NCI-H2227 (cell line): ENCODE results near the gene SMAD5.
A peak's percentile ranks its signal among the peaks of the same experiment; 100 is the strongest.

ENCODE experiments used
- DNase-seq: peaks from one replicate; lab custom pipeline; 2025; ENCODE audit not compliant: unreplicated experiment; lab: John Stamatoyannopoulos, UW

Gene SMAD5

GRCh38 chr5:136114414-136115125 is 18.1 kb upstream of the SMAD5 start:
- DNase-seq: no peak

GRCh38 chr5:136115183-136115865 is 17.3 kb upstream of the SMAD5 start:
- DNase-seq: no peak

DNA sequence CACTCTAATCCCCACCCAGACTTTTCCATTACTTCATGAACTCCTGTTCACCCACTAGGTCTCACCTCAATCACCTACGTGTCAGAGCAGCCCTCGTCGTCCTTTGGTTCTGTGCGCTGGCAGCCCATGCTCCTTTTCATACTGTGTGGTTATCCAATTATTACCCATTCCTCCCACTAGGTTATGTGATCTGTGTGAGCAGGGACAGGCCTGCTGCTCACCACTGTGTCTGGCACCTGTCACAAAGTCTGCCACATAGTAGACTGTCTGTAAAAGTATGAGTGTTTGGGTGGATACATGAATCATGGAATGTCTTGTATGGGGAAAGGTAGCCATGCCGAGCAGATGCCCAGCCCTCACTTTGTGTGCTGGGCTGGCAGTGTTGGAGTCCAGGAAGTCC is 12.1 kb upstream of the SMAD5 start:
- DNase-seq: no peak

- no peak for DNase-seq
These were observed 9.3 kb upstream of the SMAD5 start for GRCh38 chr5:136123236-136123768.

- DNase-seq: no peak
These were observed 5.1 kb upstream of the SMAD5 start for GRCh38 chr5:136127560-136127959.

DNA sequence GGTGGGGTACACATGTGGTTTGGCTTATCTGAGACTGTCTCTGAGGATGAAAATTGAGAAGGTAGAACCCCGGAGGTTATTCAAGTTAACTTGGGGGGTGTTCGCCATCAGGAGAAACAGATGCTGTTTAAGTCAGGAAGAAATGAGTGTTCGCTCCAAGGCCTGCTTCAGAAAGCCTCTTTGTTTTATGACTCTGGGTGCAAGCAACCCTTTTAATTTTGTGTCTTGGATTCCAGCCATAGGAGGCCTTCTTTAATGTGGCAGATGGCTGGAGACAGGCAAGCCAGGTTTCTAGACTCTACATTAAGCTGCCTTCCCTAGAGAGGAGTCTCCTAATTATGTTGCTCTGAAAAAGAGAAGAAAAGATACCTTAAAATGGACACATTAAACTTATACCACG is 4.2 kb upstream of the SMAD5 start:
- DNase-seq: no peak

GRCh38 chr5:136129445-136129844 is 3.2 kb upstream of the SMAD5 start:
- DNase-seq: no peak

DNA sequence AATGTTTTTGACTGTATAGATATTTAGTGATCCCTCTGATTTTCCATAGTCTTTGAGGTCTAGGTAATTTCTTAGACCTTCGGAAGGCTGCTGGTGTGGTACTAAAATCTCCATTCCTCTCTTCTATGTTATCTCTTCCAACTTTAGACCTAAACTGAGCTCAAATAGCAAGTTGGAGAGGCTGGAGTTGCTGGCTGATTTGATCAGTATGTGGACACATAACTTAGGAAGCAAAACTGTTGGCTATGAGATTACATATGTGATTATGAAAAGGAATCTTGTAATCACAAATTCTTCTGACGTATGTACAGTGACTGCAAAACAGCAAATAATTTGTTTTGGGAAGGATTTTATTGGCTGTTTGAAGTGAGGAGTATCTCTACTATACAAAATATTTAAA is 2.1 kb upstream of the SMAD5 start:
- no peak for DNase-seq

DNA sequence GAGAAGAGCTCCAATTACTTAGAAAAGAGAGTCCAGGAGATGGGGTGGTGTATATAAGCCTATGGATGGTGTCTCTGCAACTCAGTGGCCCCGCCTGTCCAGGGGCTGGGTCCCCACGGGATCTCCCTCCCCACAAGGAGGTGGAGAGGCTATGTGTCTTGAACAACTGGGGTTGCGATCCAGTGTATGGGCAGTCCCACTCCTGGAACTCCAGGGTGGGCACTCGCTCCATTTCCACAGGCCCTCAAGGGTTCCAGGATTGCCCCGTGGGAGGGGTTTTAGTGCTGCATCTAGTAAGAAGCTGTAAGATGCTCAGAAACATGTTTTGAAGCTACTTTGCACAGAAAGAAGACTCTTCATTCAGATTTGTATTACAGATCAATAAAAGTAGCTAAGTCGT is 558 bp upstream of the SMAD5 start:
- peak; percentile 38 for DNase-seq

GRCh38 chr5:136133222-136133921 is 727 bp downstream of the SMAD5 start:
- DNase-seq: peak; percentile 46

- DNase-seq: no peak
These were observed 1.3 kb downstream of the SMAD5 start for GRCh38 chr5:136133922-136134379.

DNA sequence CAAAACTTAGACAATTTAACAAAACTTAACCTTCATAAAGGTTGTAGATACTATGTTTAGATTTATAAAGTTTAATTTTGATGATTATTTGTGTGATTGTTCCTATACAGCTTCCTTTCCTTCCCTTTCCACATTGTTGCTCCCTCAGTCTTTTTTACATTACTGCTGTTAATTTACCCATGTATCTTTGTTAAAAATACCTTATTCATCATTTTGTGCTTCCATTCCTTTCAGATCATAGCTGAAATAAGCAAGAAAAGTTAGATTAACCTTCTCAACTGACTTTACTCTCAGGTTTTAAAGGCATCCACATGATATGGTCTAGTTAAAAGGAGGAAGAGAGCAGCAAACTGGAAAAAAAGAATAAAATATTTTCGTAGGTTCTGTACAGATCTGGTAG is 2.0 kb downstream of the SMAD5 start:
- DNase-seq: no peak

- no peak for DNase-seq
These were observed 2.9 kb downstream of the SMAD5 start for GRCh38 chr5:136135536-136135935.

DNA sequence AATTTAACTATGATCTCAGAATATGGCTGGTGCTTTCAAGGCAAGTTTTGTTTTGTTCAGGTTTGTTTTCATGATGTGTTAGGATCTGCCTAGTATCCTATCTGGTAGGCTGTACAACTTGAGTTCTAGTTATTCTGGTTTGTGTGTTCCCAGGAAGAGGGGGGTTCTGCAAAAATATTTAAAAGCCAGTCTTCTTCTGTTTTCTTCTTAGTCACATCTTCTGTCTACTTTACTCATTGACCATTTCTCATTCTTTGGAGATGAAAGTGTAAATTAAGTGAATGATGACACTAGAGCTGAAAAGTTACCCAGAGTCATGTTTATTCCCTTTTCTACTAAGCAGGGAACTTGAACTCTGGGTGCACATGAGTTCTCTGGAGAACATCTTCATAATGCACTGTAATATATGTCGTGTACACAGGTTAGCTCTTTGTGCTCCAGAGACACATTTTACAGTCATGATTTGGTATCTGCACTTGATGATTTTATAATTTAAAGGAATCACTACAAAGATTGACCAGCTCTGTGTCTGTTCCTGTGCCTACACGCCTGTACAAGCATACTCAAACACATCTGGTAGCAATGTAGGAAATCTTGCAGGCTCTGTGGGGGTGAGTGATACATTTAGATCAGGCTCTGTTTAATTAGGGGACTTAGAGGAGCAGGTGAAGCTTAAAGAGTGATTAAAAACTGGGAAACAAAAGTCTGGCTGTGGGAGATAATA is 5.0 kb downstream of the SMAD5 start:
- no peak for DNase-seq

GRCh38 chr5:136141561-136141960 is 8.9 kb downstream of the SMAD5 start:
- no peak for DNase-seq

DNA sequence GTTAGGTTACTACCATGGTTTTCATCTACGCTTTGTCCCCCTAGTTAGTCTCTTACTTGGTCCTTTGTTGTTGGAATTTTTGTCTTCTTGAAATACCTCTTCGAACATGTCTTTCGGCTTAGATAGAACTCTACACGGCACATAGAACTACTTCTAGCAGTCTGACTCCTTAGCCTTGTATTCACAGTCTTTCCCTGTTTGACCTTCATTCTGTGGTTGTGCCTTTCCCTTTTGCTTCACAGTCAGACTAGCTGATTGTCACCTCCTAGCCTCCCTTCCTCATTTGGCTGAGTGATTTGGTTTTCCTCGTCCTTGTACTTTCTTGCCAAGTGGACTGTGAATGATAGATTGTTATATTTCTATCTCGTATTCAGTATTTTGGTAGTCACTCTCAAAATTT is 10.7 kb downstream of the SMAD5 start:
- no peak for DNase-seq

- DNase-seq: no peak
These were observed 11.1 kb downstream of the SMAD5 start for GRCh38 chr5:136143763-136144162.

GRCh38 chr5:136145030-136145429 is 12.4 kb downstream of the SMAD5 start:
- no peak for DNase-seq

- DNase-seq: no peak
These were observed 13.6 kb downstream of the SMAD5 start for GRCh38 chr5:136146201-136146600.

- no peak for DNase-seq
These were observed 15.0 kb downstream of the SMAD5 start for GRCh38 chr5:136147632-136148031.

- DNase-seq: no peak
These were observed 17.2 kb downstream of the SMAD5 start for GRCh38 chr5:136149891-136150290.
